ENCODE data around the gene RAD23B.

The RAD23B gene

DNA sequence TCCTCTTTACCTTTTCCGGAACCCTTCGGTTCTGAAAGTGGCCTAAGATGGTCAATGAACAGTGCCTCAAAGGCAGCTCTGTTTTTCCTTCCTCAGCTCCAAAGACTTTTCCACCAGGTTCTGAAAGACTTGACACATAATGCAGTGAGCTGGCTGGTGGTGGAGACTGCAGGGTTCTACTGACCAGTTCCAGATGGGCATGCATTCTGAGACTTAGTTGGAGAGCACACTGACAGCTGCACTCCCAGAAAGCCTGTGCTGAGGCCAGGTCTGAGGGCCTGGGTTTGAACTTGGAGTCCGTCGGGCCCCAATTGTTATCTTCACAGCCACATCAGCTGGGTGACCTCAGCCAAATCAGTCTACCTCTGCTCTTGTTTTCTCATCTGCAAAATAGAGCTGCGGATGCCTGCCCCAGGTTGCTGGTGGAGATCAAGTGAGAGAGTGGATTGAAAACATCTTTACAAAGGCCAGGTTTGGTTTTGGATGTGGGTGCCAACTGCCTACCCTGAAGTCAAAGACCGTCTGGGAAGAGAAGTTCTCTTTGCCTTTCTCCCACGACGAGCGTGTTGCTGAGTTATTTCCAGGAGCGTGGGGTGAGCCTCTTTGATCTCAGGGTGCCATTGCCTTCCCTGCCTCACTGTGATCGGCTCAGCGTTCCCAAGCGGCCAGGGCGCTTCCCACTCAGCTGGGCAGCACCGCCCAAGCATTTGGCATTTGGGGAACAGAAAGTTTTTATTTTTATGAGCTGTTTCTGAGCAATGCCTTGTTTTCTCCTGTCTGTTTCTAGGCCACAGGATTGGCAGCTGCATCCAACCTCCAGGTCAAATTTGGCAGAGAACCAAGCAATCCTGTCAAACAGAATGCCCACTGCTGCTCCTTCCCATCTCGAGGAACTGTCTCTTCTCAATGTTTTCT lies 54.9 kb downstream of the RAD23B start:
- DNase-seq, result no peak

DNA sequence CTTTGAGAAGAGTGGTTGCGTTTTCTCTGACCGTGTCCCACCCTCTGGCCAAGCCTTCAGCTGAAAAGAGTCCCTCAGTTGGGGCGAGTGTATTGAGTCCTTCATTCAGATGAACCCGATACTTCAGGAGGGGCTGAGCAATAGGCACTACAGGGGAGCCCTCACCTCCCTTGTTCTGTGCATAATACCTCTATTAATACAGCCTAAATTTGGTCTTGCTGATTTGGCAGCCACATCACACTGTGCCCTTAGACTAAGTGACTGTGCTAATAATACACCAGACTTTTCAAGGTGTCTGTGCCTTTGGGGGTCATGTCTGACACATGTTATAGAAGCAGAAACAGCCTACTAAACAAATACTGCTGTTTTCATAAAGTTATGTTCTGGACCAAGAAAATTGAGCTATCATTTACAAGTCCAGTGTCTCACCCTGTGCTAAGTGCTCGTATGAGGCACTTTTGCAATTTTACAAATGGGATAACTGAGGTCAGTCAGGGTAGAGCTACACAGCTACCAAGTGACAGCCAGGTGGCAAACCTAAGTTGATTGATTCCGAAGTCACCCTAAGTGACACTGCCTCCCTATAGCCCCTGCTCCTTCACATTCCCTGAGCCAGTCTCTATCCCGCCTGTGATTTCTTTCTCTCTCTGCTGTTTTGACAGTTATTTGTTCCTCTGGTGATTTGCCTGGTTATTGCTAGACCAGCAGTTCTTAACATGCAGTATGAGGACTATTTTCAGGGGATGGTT lies 56.0 kb downstream of the RAD23B start:
- DNase-seq, result no peak

GRCh38 chr9:107340920-107341632 lies 58.0 kb downstream of the RAD23B start:
- peak; percentile 6 for DNase-seq

- no peak for DNase-seq
Measured at GRCh38 chr9:107342476-107343161, 59.5 kb downstream of the RAD23B start.

- DNase-seq, result no peak
Measured at GRCh38 chr9:107345327-107345726, 62.2 kb downstream of the RAD23B start.

- no peak for DNase-seq
Measured at GRCh38 chr9:107348836-107349235, 65.8 kb downstream of the RAD23B start.

- no peak for DNase-seq
Measured at GRCh38 chr9:107350443-107350842, 67.4 kb downstream of the RAD23B start.

GRCh38 chr9:107351382-107352045 lies 68.4 kb downstream of the RAD23B start:
- DNase-seq, result no peak

DNA sequence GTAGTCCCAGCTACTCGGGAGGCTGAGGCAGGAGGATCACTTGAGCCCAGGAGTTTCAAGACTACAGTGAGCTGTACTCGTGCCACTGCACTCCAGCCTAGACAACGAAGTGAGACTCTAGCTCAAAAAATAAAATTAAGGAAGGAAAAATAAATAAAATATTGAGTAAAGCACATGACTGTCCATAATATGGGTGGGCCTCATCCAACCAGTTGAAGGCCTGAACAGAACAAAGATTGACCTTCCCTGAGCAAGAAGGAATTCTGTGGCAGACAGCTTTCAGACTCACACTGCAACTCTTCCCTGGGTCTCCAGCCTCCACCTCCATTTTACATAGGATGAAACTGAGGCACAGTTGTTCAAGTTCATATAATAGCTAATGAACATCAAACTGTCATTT lies 72.3 kb downstream of the RAD23B start:
- DNase-seq, result no peak

GRCh38 chr9:107358986-107359385 lies 75.9 kb downstream of the RAD23B start:
- DNase-seq, result peak; percentile 26

DNA sequence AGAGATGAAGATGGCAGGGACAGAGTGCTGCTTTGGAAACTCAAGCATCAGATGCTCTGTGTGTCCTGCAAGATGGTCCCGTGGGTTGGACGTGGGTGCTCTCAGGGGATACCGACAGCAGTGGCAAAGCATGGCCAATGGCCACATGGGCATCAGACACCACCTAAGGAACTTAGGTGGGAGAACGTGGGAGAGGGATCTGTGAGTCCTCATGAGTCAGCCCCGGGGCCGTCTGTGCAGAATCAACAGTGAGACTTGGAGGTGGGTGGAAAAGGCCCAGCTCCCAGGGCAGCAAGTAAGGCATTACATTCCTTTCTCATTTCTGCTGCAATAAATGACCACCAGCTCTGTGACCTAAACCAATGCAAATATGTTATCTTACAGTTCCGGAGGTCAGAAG lies 77.0 kb downstream of the RAD23B start:
- no peak for DNase-seq

- no peak for DNase-seq
Measured at GRCh38 chr9:107361816-107362215, 78.7 kb downstream of the RAD23B start.

DNA sequence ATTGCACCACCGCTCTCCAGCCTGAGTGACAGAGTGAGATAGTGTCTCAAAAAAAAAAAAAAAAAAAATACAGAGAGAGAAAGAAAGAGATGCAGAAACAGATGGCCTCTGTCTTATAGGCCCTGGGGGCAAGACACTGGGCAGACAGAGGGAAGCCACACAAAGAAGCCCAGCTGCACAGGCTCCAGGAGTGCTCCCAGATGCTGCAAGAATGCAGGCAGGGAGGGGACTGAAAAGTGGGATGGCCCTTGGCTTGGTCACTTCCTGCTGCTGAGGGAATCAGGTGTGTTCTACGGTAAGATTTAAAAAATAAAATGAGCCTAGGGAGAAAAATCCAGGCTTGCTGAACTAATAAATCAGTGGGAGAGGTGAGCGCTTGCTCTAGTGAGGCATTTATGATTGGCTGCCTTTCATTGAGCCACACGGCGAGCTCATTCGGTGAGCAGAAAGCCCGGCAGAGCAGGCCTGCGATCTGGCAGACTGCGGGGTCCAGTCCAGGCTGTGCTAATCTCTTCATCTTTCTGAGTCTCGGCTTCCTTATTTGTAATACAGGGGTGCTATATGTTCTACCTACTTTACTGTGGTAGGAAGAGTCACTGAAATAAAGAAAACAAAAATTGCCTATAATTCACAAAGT lies 80.6 kb downstream of the RAD23B start:
- DNase-seq, result no peak

GRCh38 chr9:107367727-107368502 lies 84.8 kb downstream of the RAD23B start:
- DNase-seq, result no peak

- DNase-seq, result no peak
Measured at GRCh38 chr9:107368696-107369095, 85.6 kb downstream of the RAD23B start.

DNA sequence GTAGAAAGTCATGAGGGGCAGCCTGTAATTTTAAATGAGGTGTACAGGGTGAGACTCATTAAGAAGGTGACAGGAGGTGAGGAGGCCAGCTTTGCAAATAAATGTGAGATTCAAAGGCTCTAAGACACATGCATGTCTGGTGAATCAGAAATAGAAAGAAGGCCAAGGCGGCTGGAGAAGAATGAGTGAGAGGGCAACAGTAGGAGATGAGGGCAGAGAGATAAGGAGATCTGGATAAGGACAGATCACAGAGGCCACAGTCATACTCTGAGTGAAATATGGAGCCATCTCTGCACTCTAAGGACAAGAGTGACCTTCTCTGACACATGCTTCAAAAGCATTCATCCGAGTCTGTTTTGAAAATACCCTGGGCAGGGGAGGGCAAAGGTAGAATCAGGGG lies 90.7 kb downstream of the RAD23B start:
- DNase-seq, result no peak

DNA sequence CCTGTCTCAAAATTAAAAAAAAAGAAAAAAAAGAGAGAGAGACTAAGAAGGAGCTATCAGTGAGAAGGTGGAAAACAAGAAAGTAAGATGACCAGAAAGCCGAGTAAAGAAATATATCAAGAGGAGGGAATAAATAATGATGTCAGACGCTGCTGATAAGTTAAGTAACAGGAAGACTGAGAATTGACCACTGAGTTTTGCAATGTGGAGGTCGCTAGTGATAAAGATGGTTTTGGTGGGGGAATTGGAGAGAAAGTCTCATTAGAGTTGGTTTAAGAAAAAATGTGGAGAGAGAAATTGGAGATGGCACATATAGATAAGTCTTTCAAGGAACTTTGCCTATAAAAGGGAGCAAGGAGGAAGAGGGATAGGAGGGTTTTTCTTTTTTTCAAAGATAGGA lies 91.9 kb downstream of the RAD23B start:
- no peak for DNase-seq

- no peak for DNase-seq
Measured at GRCh38 chr9:107375651-107376369, 92.7 kb downstream of the RAD23B start.

DNA sequence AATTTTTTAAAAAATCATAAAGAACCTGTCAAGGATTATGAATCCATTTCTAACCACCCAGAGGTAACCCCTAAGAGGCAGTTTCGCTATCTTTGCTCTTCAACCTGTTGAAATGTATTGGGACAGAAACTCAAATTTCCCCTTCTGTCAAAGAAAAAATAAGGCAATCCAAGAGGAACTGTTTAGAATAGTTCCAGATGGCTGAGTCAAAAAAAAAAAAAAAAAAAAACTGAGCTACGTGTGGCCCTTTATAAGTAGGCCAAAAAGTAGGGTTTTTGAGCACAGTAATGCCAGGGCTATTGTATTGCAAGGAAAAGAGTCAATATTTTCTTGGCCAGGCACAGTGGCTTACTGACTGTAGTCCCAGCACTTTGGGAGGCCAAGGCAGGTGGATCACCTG lies 94.9 kb downstream of the RAD23B start:
- no peak for DNase-seq
